Smooth muscle cell (in vitro differentiated cells): ENCODE data around the gene METTL1. TPM values are rescaled to one million over a fixed set of nuclear protein-coding genes. Genes with fewer than 3 reads are reported as not detected.

Source experiments
- DNase-seq: peaks from one replicate; lab custom pipeline; 2025; ENCODE audit not compliant: unreplicated experiment; lab: John Stamatoyannopoulos, UW
- H2AFZ ChIP-seq: fragments of 200-600 bp; sonication (generic); 2 replicates; pipeline ENCODE4 v1.6.0; 2016; ENCODE audit warnings: antibody characterized with exemption, low read depth, mild to moderate bottlenecking
- H3F3A ChIP-seq: fragments of 200-600 bp; sonication (generic); 2 replicates; pipeline ENCODE4 v1.6.0; 2017; ENCODE audit warnings: antibody characterized with exemption, low read depth
- H3K27ac ChIP-seq: fragments of 200-600 bp; sonication (generic); 2 replicates; pipeline ENCODE4 v1.5.1; 2016; ENCODE audit warnings: low read depth, mild to moderate bottlenecking
- H3K27me3 ChIP-seq: fragments of 200-600 bp; sonication (generic); 2 replicates; pipeline ENCODE4 v1.6.1; 2016; ENCODE audit warnings: low read depth, mild to moderate bottlenecking
- H3K36me3 ChIP-seq: fragments of 200-600 bp; sonication (generic); 2 replicates; pipeline ENCODE4 v1.5.1; 2016; ENCODE audit warnings: low read depth
- H3K4me1 ChIP-seq: fragments of 200-600 bp; sonication (generic); 2 replicates; pipeline ENCODE4 v1.5.1; 2016; ENCODE audit warnings: low read depth
- H3K4me2 ChIP-seq: fragments of 200-600 bp; sonication (generic); 2 replicates; pipeline ENCODE4 v1.6.0; 2016; ENCODE audit warnings: mild to moderate bottlenecking
- H3K4me3 ChIP-seq: fragments of 200-600 bp; sonication (generic); 2 replicates; pipeline ENCODE4 v1.5.1; 2016; ENCODE audit warnings: mild to moderate bottlenecking
- H3K79me2 ChIP-seq: fragments of 200-600 bp; sonication (generic); 2 replicates; pipeline ENCODE4 v1.6.0; 2016; ENCODE audit warnings: low read depth, mild to moderate bottlenecking
- H3K9ac ChIP-seq: fragments of 200-600 bp; sonication (generic); 2 replicates; pipeline ENCODE4 v1.6.0; 2016; ENCODE audit warnings: low read depth
- H3K9me3 ChIP-seq: fragments of 200-600 bp; sonication (generic); replicated peaks from 2 replicates; pipeline ENCODE4 v1.5.1; 2016; ENCODE audit warnings: low read depth
- H4K20me1 ChIP-seq: fragments of 200-600 bp; sonication (generic); 2 replicates; pipeline ENCODE4 v1.6.0; 2016; ENCODE audit warnings: low read depth
- CTCF ChIP-seq: fragments of 200-600 bp; sonication (generic); IDR thresholded peaks from 2 replicates; pipeline ENCODE4 v1.5.1; 2017; ENCODE audit warnings: borderline replicate concordance, mild to moderate bottlenecking, antibody characterized with exemption; ENCODE audit not compliant: insufficient read depth, poor library complexity, severe bottlenecking
- WGBS: methylation state at CpG from one replicate; pipeline ENCODE4 v1.1.7; 2016; ENCODE audit warnings: low lambda C conversion rate; 5-methylcytosine and 5-hydroxymethylcytosine counted together
- polyA plus RNA-seq: library from polyadenylated mRNA; unstranded; fragments of >200 nt; fragmentation: Nextera tagmentation; extraction: Ambion mirVana; gene quantifications from 2 replicates; pipeline ENCODE4 v1.2.1, GENCODE V29; 2016
- total RNA-seq: library from RNA; depleted of rRNA; stranded (reverse); fragments of >200 nt; gene quantifications from 2 replicates; pipeline ENCODE4 v1.2.3, GENCODE V29; 2014

The METTL1 gene
- total and polyA plus RNA-seq, 2 experiments from 2014 or later, result 4.1 to 20.3 TPM

- H3K4me2 ChIP-seq, result peak within 1 kb of the TSS; percentile 92
- H3K36me3 ChIP-seq, result no peaks in the 10 kb centered on the region
- H4K20me1 ChIP-seq, result no peaks in the 10 kb centered on the region
- H3K27me3 ChIP-seq, result peaks cover 27% of the 10 kb centered on the region
- H3K4me1 ChIP-seq, result peaks cover 23% of the 10 kb centered on the region
- peak within 1 kb of the TSS; percentile 91 for H3K27ac ChIP-seq
- TF ChIP-seq CTCF, result no peak
- H3K9me3 ChIP-seq, result no peaks in the 10 kb centered on the region
- H3K4me3 ChIP-seq, result peak within 1 kb of the TSS; percentile 62
- peaks cover 23% of the 10 kb centered on the region for H3K79me2 ChIP-seq
- H3F3A ChIP-seq, result peaks cover 10% of the 10 kb centered on the region
- DNase-seq, result peak; percentile 95
- H2AFZ ChIP-seq, result peak within 1 kb of the TSS; percentile 23
- 2% methylated on average over 47 of the region's 58 CpGs for WGBS
- H3K9ac ChIP-seq, result peak within 1 kb of the TSS; percentile 93
Observed at GRCh38 chr12:57751788-57752667, 19.9 kb downstream of the METTL1 start, which contains the start of gene CDK4. CDK4 (minus strand) TSS chr12:57752310; CDS start chr12:57751717, 593 bp downstream.

GRCh38 chr12:57751432-57751787 lies 20.5 kb downstream of the METTL1 start:
- Histone ChIP-seq H4K20me1 (no peaks in the 10 kb centered on the region), H2AFZ (no peak overlapping the region), H3K27ac (peak overlapping the region; percentile 91), H3K9me3 (no peaks in the 10 kb centered on the region), H3K4me2 (peak overlapping the region; percentile 92), H3F3A (peaks cover 13% of the 10 kb centered on the region), H3K27me3 (peaks cover 21% of the 10 kb centered on the region), H3K4me1 (peaks cover 21% of the 10 kb centered on the region), H3K4me3 (peak overlapping the region; percentile 62), H3K9ac (peak overlapping the region; percentile 93), H3K79me2 (peaks cover 23% of the 10 kb centered on the region), H3K36me3 (no peaks in the 10 kb centered on the region)
- no peak for TF ChIP-seq CTCF
- DNase-seq, result no peak
- 25% methylated on average over 8 of the region's 8 CpGs for WGBS

GRCh38 chr12:57750561-57751431 lies 21.1 kb downstream of the METTL1 start:
- Histone ChIP-seq H3K4me1 (peaks cover 19% of the 10 kb centered on the region), H3K9ac (peak overlapping the region; percentile 93), H3K9me3 (no peaks in the 10 kb centered on the region), H3K4me3 (peak overlapping the region; percentile 62), H3K27ac (peak overlapping the region; percentile 91), H2AFZ (no peak overlapping the region), H3F3A (peaks cover 19% of the 10 kb centered on the region), H3K36me3 (no peaks in the 10 kb centered on the region), H3K79me2 (peaks cover 23% of the 10 kb centered on the region), H3K27me3 (peaks cover 15% of the 10 kb centered on the region), H3K4me2 (peak overlapping the region; percentile 92), H4K20me1 (no peaks in the 10 kb centered on the region)
- DNase-seq, result no peak
- TF ChIP-seq CTCF, result no peak
- 96% methylated on average over 15 of the region's 15 CpGs for WGBS
